H9 (cell line): Measurements from ENCODE around the gene XRN2. TPM values are rescaled to one million over a fixed set of nuclear protein-coding genes. Genes with fewer than 3 reads are reported as not detected.

Experiments
- DNase-seq: peaks from one replicate; pipeline ENCODE4 v3.0.0-alpha.2; 2017
- H2AFZ ChIP-seq: one replicate; pipeline ENCODE4 v1.6.1; 2013; ENCODE audit warnings: mild to moderate bottlenecking, low read length, control low read depth, moderate library complexity
- H2AK5ac ChIP-seq: 2 replicates; pipeline ENCODE4 v1.6.1; 2013; ENCODE audit warnings: low read length, control low read depth, mixed read lengths; ENCODE audit not compliant: insufficient read length
- H2BK120ac ChIP-seq: one replicate; pipeline ENCODE4 v1.6.1; 2013; ENCODE audit warnings: low read depth, mild to moderate bottlenecking, low read length, control low read depth, inconsistent platforms; ENCODE audit not compliant: poor library complexity, severe bottlenecking
- H2BK12ac ChIP-seq: 2 replicates; pipeline ENCODE4 v1.6.1; 2013; ENCODE audit warnings: low read length, control low read depth, mixed read lengths, low read depth; ENCODE audit not compliant: insufficient read length
- H2BK15ac ChIP-seq: 2 replicates; pipeline ENCODE4 v1.6.1; 2013; ENCODE audit warnings: low read depth, low read length, control low read depth
- H2BK20ac ChIP-seq: one replicate; pipeline ENCODE4 v1.6.1; 2013; ENCODE audit warnings: low read depth, mild to moderate bottlenecking, low read length, control low read depth, inconsistent platforms; ENCODE audit not compliant: poor library complexity, severe bottlenecking
- H2BK5ac ChIP-seq: 2 replicates; pipeline ENCODE4 v1.6.1; 2013; ENCODE audit warnings: low read length, control low read depth, mixed read lengths; ENCODE audit not compliant: insufficient read length
- H3K14ac ChIP-seq: 2 replicates; pipeline ENCODE4 v1.6.1; 2013; ENCODE audit warnings: low read length, control low read depth; ENCODE audit not compliant: insufficient read depth
- H3K18ac ChIP-seq: 2 replicates; pipeline ENCODE4 v1.6.1; 2013; ENCODE audit warnings: low read depth, mild to moderate bottlenecking, mixed read lengths, low read length, control low read depth; ENCODE audit not compliant: insufficient read length
- H3K23ac ChIP-seq: 2 replicates; pipeline ENCODE4 v1.6.1; 2013; ENCODE audit warnings: low read length, control low read depth, mixed read lengths, low read depth; ENCODE audit not compliant: insufficient read length
- H3K23me2 ChIP-seq: 2 replicates; pipeline ENCODE4 v1.6.1; 2013; ENCODE audit warnings: low read depth, mild to moderate bottlenecking, mixed read lengths, low read length, control low read depth; ENCODE audit not compliant: insufficient read length, poor library complexity, severe bottlenecking
- H3K27ac ChIP-seq: 2 replicates; pipeline ENCODE4 v1.5.1; 2013; ENCODE audit warnings: low read length, control low read depth, mixed read lengths, low read depth; ENCODE audit not compliant: insufficient read length
- H3K27me3 ChIP-seq: 2 replicates; pipeline ENCODE4 v1.6.1; 2013; ENCODE audit warnings: low read length, control low read depth, inconsistent platforms; ENCODE audit not compliant: insufficient read depth
- H3K4ac ChIP-seq: 2 replicates; pipeline ENCODE4 v1.6.1; 2013; ENCODE audit warnings: low read depth, mild to moderate bottlenecking, control low read depth, inconsistent platforms, low read length, moderate library complexity
- H3K4me1 ChIP-seq: 2 replicates; pipeline ENCODE4 v1.6.1; 2013; ENCODE audit warnings: low read length, control low read depth, inconsistent platforms; ENCODE audit not compliant: insufficient read depth
- H3K4me2 ChIP-seq: 2 replicates; pipeline ENCODE4 v1.6.1; 2013; ENCODE audit warnings: low read length, control low read depth, mixed read lengths; ENCODE audit not compliant: insufficient read length, insufficient read depth
- H3K56ac ChIP-seq: 2 replicates; pipeline ENCODE4 v1.6.1; 2013; ENCODE audit warnings: low read depth, mild to moderate bottlenecking, mixed read lengths, low read length, control low read depth; ENCODE audit not compliant: insufficient read length
- H3K79me1 ChIP-seq: 2 replicates; pipeline ENCODE4 v1.6.1; 2013; ENCODE audit warnings: low read depth, mild to moderate bottlenecking, moderate library complexity, low read length, control low read depth, inconsistent platforms; ENCODE audit not compliant: insufficient read depth, poor library complexity, severe bottlenecking
- H3K79me2 ChIP-seq: 2 replicates; pipeline ENCODE4 v1.6.1; 2013; ENCODE audit warnings: low read length, control low read depth, inconsistent platforms; ENCODE audit not compliant: insufficient read depth
- H3K9ac ChIP-seq: 2 replicates; pipeline ENCODE4 v1.6.1; 2013; ENCODE audit warnings: low read length, control low read depth, mixed read lengths; ENCODE audit not compliant: insufficient read length; ENCODE audit errors: extremely low read depth
- H3K9me3 ChIP-seq: one replicate; pipeline ENCODE4 v1.6.1; 2013; ENCODE audit warnings: low read depth, low read length, inconsistent platforms; ENCODE audit not compliant: control insufficient read depth
- H3T11ph ChIP-seq: one replicate; pipeline ENCODE4 v1.6.1; 2013; ENCODE audit warnings: mild to moderate bottlenecking, low read length, control low read depth, inconsistent platforms
- H4K20me1 ChIP-seq: one replicate; pipeline ENCODE4 v1.6.1; 2013; ENCODE audit not compliant: control insufficient read depth, insufficient read length, insufficient read depth
- H4K5ac ChIP-seq: 2 replicates; pipeline ENCODE4 v1.6.1; 2013; ENCODE audit warnings: low read depth, mild to moderate bottlenecking, mixed read lengths, low read length, control low read depth; ENCODE audit not compliant: insufficient read length
- H4K8ac ChIP-seq: replicated peaks from 2 replicates; pipeline ENCODE4 v1.6.1; 2013; ENCODE audit warnings: low read length, control low read depth, mixed read lengths, low read depth; ENCODE audit not compliant: insufficient read length
- H4K91ac ChIP-seq: 2 replicates; pipeline ENCODE4 v1.6.1; 2013; ENCODE audit warnings: low read depth, mild to moderate bottlenecking, moderate library complexity, mixed read lengths, low read length, control low read depth; ENCODE audit not compliant: insufficient read length
- H3K27ac Mint-ChIP-seq, 3 experiments: 2 replicates in 2 of 3; 3 replicates in 1 of 3; pipeline ENCODE4 v1.8.0; 2020 to 2021; ENCODE audit warnings: mixed read lengths in 3 of 3, mild to moderate bottlenecking in 1 of 3, moderate library complexity in 1 of 3
- H3K27me3 Mint-ChIP-seq: 2 replicates; pipeline ENCODE4 v1.8.0; 2021; ENCODE audit warnings: low read depth, mild to moderate bottlenecking, moderate library complexity, mixed read lengths
- H3K36me3 Mint-ChIP-seq, 3 experiments: 2 replicates in 2 of 3; 3 replicates in 1 of 3; pipeline ENCODE4 v1.8.0; 2020 to 2021; ENCODE audit warnings: low read depth in 3 of 3, mixed read lengths in 3 of 3; ENCODE audit not compliant: insufficient read depth in 1 of 3
- H3K4me1 Mint-ChIP-seq, 2 experiments: 2 replicates each; pipeline ENCODE4 v1.8.0; 2020; ENCODE audit warnings: mixed read lengths in 2 of 2
- H3K4me3 Mint-ChIP-seq, 2 experiments: 2 replicates in 1 of 2; 3 replicates in 1 of 2; pipeline ENCODE4 v1.8.0; 2020 to 2021; ENCODE audit warnings: mild to moderate bottlenecking in 2 of 2, mixed read lengths in 2 of 2, moderate library complexity in 1 of 2
- H3K9me3 Mint-ChIP-seq, 2 experiments: 2 replicates in 1 of 2; 3 replicates in 1 of 2; pipeline ENCODE4 v1.8.0; 2020; ENCODE audit warnings: mild to moderate bottlenecking in 2 of 2, mixed read lengths in 2 of 2, moderate library complexity in 1 of 2
- WGBS: extraction: QIAGEN DNeasy Blood & Tissue Kit; methylation state at CpG from one replicate; pipeline ENCODE4 v1.1.7; 2013; ENCODE audit warnings: missing lambda C conversion rate, low lambda C conversion rate, mixed read lengths; ENCODE audit not compliant: insufficient read length; ENCODE audit errors: extremely low coverage; 5-methylcytosine and 5-hydroxymethylcytosine counted together
- total RNA-seq: library from RNA; stranded (reverse); gene quantifications from 2 replicates; pipeline ENCODE4 v1.2.1, GENCODE V29; 2021
- TF ChIP-seq, protein P1 (sequence below): fragments of 200-600 bp; sonication (generic); conservative IDR thresholded peaks from 3 replicates; pipeline ENCODE4 v1.8.0; 2021; ENCODE audit warnings: antibody characterized with exemption, mild to moderate bottlenecking

The XRN2 gene
- total RNA-seq, 1 experiment from 2014 or later, result 96.7 TPM

DNA sequence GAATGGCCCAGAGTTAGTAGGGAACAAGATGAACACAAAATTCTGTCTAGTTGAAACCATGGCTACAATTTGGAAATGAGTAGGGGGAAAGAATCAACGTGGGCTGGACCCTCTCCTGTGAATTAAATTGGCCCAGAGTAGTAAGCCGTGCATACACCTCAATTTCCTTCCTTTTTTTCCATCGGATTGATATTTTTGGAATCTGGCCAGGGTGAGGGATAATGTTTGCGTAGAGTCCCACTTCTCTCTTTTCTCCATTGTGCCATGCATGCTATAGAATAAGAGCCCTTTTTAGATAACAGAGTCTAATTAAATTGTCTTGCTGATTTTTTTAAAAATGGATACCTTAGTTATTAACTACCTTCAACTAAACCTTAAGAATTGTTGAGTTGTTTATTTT, 35.2 kb downstream of the XRN2 start:
- Histone ChIP-seq H3K4me1 (peaks cover 3% of the 10 kb centered on the region; the same call in 1 of the 2 replicates), H2BK12ac (no peak overlapping the region), H2BK5ac (no peak overlapping the region), H3K27me3 (no peaks in the 10 kb centered on the region), H3K56ac (no peak overlapping the region), H3K23ac (no peak overlapping the region), H3K9me3 (no peaks in the 10 kb centered on the region), H3K23me2 (no peaks in the 10 kb centered on the region), H2AK5ac (no peak overlapping the region), H2BK120ac (no peak overlapping the region), H3K79me1 (peaks cover 3% of the 10 kb centered on the region), H3K79me2 (0 out of 2 replicates have a peak, but pooled peaks cover 4% of the 10 kb centered on the region), H3K18ac (no peak overlapping the region), H4K5ac (no peak overlapping the region), H4K20me1 (no peaks in the 10 kb centered on the region), H3T11ph (no peak overlapping the region), H2AFZ (no peak overlapping the region), H4K91ac (no peak overlapping the region), H3K4ac (no peak overlapping the region), H2BK15ac (no peak overlapping the region), H3K4me2 (no peak overlapping the region), H2BK20ac (no peak overlapping the region), H4K8ac (no peak overlapping the region), H3K27ac (no peak overlapping the region), H3K14ac (no peak overlapping the region), H3K9ac (no peak overlapping the region)
- no peak for DNase-seq
- peaks cover 53 to 85% (median 78%) of the 10 kb centered on the region in 3 experiments; a peak in 6 of 7 replicates for H3K36me3 Mint-ChIP-seq
- WGBS, result no CpG with 5 or more reads among the region's 4 CpGs
- H3K9me3 Mint-ChIP-seq, result no peaks in the 10 kb centered on the region
- H3K4me1 Mint-ChIP-seq, result peaks cover 11 to 12% of the 10 kb centered on the region in 2 experiments
- H3K4me3 Mint-ChIP-seq, result no peak overlapping the region
- H3K27me3 Mint-ChIP-seq, result no peaks in the 10 kb centered on the region
- no peak overlapping the region for H3K27ac Mint-ChIP-seq
- TF ChIP-seq, protein P1, sequence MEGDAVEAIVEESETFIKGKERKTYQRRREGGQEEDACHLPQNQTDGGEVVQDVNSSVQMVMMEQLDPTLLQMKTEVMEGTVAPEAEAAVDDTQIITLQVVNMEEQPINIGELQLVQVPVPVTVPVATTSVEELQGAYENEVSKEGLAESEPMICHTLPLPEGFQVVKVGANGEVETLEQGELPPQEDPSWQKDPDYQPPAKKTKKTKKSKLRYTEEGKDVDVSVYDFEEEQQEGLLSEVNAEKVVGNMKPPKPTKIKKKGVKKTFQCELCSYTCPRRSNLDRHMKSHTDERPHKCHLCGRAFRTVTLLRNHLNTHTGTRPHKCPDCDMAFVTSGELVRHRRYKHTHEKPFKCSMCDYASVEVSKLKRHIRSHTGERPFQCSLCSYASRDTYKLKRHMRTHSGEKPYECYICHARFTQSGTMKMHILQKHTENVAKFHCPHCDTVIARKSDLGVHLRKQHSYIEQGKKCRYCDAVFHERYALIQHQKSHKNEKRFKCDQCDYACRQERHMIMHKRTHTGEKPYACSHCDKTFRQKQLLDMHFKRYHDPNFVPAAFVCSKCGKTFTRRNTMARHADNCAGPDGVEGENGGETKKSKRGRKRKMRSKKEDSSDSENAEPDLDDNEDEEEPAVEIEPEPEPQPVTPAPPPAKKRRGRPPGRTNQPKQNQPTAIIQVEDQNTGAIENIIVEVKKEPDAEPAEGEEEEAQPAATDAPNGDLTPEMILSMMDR, result no peak
